NCI-H187 (cell line): ENCODE results near the gene DMRT1.
A peak's percentile ranks its signal among the peaks of the same experiment; 100 is the strongest.

Experiments
- DNase-seq, 2 experiments: peaks; one replicate each; lab custom pipeline; 2025; lab: John Stamatoyannopoulos, UW

Gene DMRT1

GRCh38 chr9:971901-972500 lies 130.5 kb downstream of the DMRT1 start:
- DNase-seq: no peak

GRCh38 chr9:972501-973294 lies 131.2 kb downstream of the DMRT1 start:
- no peak for DNase-seq

GRCh38 chr9:973295-973834 lies 131.9 kb downstream of the DMRT1 start:
- no peak for DNase-seq

- DNase-seq: no peak
Measured at GRCh38 chr9:974031-974995, 132.8 kb downstream of the DMRT1 start.

- DNase-seq: no peak
Measured at GRCh38 chr9:974996-975739, 133.7 kb downstream of the DMRT1 start.

GRCh38 chr9:975740-976257 lies 134.3 kb downstream of the DMRT1 start:
- no peak for DNase-seq

GRCh38 chr9:976258-976942 lies 134.9 kb downstream of the DMRT1 start, which contains the start of gene DMRT3:
Gene DMRT3 (plus strand): TSS chr9:976655. CDS start chr9:977002, 347 bp downstream.
- DNase-seq: no peak

- DNase-seq: peak; percentile 38 to 47
Measured at GRCh38 chr9:976943-977837, 135.7 kb downstream of the DMRT1 start.

- no peak for DNase-seq
Measured at GRCh38 chr9:977838-978830, 136.6 kb downstream of the DMRT1 start.

- no peak for DNase-seq
Measured at GRCh38 chr9:979983-980382, 138.5 kb downstream of the DMRT1 start.

GRCh38 chr9:980640-981039 lies 139.1 kb downstream of the DMRT1 start:
- no peak for DNase-seq

- no peak for DNase-seq
Measured at GRCh38 chr9:981491-981898, 140.0 kb downstream of the DMRT1 start.

GRCh38 chr9:982394-983230 lies 141.1 kb downstream of the DMRT1 start:
- no peak for DNase-seq

- no peak for DNase-seq
Measured at GRCh38 chr9:994005-994404, 152.5 kb downstream of the DMRT1 start.

- no peak for DNase-seq
Measured at GRCh38 chr9:995192-995591, 153.7 kb downstream of the DMRT1 start.

- no peak for DNase-seq
Measured at GRCh38 chr9:995781-996180, 154.3 kb downstream of the DMRT1 start.
